GM12874 (cell line): Measurements from ENCODE around the gene BRAT1.

ENCODE experiments used
- TF ChIP-seq, protein P1 (sequence below): IDR thresholded peaks from 2 replicates; pipeline ENCODE4 v1.5.1; 2011; ENCODE audit warnings: low read depth, mild to moderate bottlenecking, control low read depth, low read length, moderate library complexity; ENCODE audit not compliant: insufficient read depth

BRAT1 gene

GRCh38 chr7:2598154-2598823 lies 43.0 kb upstream of the BRAT1 start:
- TF ChIP-seq, protein P1, sequence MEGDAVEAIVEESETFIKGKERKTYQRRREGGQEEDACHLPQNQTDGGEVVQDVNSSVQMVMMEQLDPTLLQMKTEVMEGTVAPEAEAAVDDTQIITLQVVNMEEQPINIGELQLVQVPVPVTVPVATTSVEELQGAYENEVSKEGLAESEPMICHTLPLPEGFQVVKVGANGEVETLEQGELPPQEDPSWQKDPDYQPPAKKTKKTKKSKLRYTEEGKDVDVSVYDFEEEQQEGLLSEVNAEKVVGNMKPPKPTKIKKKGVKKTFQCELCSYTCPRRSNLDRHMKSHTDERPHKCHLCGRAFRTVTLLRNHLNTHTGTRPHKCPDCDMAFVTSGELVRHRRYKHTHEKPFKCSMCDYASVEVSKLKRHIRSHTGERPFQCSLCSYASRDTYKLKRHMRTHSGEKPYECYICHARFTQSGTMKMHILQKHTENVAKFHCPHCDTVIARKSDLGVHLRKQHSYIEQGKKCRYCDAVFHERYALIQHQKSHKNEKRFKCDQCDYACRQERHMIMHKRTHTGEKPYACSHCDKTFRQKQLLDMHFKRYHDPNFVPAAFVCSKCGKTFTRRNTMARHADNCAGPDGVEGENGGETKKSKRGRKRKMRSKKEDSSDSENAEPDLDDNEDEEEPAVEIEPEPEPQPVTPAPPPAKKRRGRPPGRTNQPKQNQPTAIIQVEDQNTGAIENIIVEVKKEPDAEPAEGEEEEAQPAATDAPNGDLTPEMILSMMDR, result no peak

DNA sequence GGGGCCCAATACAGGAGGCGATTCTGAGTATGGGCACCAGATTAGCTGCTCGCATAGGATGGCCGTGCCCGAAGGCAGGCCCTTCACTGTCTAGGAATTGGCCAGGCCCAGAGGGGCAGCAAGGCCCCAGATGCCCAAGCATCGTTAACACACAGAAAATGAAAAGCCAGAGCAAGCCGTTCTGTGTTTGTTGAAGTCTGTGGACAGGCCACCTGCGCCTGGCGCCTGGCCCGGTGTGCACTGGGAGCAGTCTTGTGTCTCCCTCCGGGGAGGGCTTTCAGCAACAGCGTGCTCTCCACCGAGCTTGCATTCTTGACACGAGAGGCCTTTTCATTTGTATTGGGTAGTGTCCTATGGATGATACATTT lies 41.9 kb upstream of the BRAT1 start:
- TF ChIP-seq, protein P1, result no peak

DNA sequence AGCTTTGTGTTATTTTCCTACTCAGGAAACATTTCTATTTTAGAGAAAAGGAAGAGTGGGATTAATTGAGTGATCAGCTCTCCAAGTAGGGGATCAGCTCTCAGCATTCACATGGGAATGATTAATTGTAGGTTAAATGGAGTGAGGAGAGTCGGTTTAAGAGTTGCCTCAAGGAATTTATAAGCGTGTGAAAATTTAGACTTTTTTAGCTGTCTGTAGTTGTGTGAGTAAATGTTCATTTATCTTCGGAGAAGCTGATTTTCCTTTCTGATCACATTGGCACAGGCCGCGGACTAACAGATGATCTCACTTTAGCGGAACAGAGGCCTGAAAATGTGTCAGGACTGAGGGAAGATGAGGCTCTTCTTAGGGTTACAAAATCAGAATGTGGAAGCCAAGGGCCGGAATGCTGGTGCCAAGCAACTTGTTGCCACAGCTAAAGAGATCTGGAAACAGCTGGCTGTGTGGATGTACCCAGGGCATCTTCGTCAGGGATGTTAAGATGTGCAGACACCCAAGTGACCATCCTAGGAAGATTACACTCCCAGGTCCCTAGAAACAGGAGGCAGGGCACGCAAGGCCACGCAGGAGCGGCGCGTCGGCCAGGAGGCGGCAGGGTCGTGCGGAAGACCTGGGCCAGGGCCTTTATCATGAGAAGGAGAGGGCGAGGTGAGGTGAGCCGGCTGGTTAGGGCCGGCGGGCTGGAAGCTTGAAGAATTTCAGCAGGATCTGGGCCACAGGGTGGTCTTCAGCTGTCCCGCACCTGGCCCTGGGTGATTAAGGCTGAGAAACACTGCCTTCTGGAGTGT lies 41.3 kb upstream of the BRAT1 start:
- TF ChIP-seq, protein P1, result no peak

- TF ChIP-seq, protein P1, result no peak
These were observed 40.0 kb upstream of the BRAT1 start for GRCh38 chr7:2595258-2595860.

GRCh38 chr7:2594599-2594998 lies 39.3 kb upstream of the BRAT1 start:
- TF ChIP-seq, protein P1, result no peak

GRCh38 chr7:2593036-2593727 lies 37.9 kb upstream of the BRAT1 start:
- TF ChIP-seq, protein P1, result no peak

- TF ChIP-seq, protein P1, result no peak
These were observed 37.1 kb upstream of the BRAT1 start for GRCh38 chr7:2592375-2592865.
